Activated naive CD8-positive, alpha-beta T cell treated with anti-CD3 and anti-CD28 coated beads, Interleukin-2, amount 50 U/mL, for 16 hours (primary cell): ENCODE data around the gene BRF1.
"Not testable (repeated sequence)": the region's sequence is repeated elsewhere in the genome, so short reads cannot be mapped to it uniquely, and the experiment has no call there.

ENCODE experiments used
- DNase-seq: peaks from one replicate; pipeline ENCODE4 v3.0.0-alpha.2; 2020; ENCODE audit warnings: low read depth, low spot score

The BRF1 gene

GRCh38 chr14:105290621-105291346, 10.0 kb downstream of the BRF1 start:
- DNase-seq: no peak

DNA sequence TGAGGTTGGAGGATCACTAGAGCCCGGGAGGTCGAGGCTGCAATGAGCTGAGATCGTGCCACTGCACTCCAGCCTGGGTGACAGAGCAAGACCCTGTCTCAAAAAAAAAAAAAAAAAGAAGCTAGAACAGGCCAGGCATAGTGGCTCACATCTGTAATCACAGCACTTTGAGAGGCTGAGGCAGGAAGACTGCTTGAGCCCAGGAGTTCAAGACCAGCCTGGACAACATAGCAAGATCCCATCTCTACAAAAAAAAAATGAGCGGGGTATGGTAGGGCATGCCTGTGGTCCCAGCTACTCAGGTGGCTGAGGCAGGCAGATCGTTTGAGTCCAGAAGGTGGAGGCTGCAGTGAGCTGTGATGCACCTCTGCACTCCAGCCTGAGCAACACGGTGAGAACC, 11.9 kb downstream of the BRF1 start:
- DNase-seq: not testable (repeated sequence)

- DNase-seq: no peak
Observed at GRCh38 chr14:105287249-105288102, 13.3 kb downstream of the BRF1 start.

DNA sequence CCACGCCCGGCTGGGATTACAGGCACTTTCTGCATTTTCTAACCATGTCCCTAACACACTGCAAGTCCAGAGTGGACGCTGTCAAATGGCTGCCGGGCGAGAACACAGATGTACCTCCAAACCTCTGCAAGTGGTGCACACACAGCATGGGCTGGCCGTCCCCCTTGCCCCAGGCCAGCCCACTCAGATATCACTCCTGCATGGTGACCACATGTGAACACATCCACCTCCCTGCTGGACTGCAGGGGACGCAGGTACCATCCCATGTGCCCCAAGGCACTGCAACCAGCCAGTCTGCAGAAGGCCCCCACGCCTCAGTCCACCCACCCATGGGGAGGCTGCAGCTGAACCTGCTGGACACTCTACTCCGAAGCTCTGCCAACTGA, 14.0 kb downstream of the BRF1 start:
- no peak for DNase-seq

GRCh38 chr14:105285174-105285573, 15.6 kb downstream of the BRF1 start:
- no peak for DNase-seq

GRCh38 chr14:105283899-105284298, 16.9 kb downstream of the BRF1 start:
- no peak for DNase-seq

- DNase-seq: no peak
Observed at GRCh38 chr14:105283028-105283427, 17.8 kb downstream of the BRF1 start.

- DNase-seq: no peak
Observed at GRCh38 chr14:105282098-105282725, 18.6 kb downstream of the BRF1 start.

DNA sequence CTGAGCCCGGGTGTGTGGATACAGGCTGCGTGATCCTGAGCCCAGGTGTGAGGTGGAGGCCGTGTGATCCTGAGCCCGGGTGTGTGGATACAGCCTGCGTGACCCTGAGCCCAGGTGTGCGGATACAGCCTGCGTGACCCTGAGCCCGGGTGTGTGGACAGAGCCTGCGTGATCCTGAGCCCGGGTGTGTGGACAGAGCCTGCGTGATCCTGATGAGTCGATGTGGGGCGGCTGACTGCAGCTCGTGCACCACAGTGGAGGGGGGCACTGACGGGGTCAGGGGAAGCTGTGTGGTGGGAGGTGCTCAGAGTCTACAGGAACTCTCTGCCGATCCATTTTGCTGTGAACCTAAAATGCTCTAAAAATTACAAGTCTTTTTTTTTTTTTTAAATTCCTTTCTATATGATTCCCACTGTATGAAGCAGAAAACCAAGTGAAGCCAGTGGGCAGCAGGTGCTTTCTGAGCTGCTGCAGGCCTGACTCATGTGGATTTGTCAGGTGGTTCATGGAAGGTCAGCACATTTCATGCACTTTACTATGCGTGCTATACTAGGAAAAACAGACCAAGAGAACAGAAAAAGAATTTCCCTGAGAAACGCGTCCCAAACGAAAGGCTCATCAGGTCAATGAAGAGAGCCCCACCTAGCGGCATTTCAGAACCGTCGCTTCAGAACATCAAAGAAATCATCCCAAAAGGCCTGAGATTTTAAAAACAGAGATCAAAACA, 19.3 kb downstream of the BRF1 start:
- no peak for DNase-seq

DNA sequence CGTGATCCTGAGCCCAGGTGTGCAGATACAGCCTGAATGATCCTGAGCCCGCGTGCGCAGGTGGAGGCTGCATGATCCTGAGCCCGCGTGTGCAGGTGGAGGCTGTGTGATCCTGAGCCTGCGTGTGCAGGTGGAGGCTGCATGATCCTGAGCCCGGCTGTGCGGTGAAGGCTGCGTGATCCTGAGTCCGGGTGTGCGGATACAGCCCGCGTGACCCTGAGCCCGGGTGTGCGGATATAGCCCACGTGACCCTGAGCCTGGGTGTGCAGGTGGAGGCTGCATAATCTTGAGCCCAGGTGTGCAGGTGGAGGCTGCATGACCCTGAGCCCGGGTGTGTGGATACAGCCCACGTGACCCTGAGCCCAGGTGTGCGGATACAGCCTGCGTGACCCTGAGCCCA, 20.3 kb downstream of the BRF1 start:
- DNase-seq: no peak

DNA sequence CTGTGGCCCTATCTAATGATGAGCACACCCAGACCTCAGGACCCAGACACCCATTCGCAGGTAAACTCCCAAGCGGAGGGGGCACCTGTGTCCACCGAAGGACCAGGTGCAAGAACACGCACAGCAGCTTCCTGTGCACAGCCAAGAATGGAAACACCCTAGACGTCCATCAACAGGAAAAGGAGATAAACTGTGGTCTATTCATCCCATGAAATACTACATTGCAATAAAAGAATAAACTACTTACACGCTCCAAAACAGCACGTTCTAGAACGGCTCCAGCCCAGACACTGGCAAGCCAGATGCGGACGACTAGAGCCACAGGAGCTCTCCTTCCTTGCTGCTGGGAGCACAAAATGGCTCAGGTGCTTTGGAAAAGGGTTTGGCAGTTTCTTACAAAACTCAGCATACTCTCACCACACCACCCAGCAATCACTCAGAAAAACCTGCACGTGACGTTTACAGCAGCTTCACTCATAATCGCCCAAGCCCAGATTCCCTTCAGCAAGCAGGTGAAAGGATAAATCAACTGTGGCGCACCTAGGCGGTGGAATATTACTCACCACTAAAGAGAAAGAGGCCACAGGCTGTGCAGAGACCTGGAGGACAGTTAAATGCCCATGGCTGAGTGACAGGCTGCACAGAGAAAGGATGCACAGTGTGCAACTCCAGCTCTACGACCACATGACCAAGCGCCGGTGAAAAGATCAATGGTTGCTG, 21.0 kb downstream of the BRF1 start:
- DNase-seq: no peak

- DNase-seq: not testable (repeated sequence)
Observed at GRCh38 chr14:105277448-105277847, 23.4 kb downstream of the BRF1 start.

DNA sequence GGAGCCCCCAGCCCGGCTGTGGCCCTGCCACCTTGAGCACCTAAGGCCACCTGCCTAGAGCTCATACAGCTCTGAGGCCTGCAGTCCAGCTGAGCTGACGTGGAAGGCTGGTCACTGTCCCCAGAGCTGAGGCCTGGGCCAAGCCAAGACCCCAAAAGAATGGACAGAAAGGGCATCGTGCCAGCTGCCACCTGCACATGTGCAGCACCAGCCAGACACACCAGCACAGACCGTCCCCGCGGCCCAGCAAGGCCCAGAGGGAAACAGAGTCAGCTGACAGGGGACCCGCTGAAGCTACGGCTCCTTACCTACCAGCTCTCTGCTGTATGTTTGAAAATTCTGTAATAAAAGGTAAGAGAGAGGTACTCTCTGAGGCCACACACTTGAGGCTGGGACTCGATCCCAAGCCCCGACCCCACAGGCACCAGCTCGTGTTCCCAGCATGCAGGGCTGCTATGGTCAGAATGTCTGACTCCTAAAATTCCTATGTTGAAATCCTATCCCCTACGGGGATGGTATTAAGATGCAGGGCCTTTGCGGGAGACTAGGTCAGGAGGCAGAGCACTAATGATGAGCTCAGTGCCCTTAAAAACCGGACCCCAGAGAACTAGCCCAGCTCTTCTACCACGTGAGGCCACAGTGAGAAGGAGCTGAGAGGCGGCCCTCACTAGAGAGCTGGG, 25.4 kb downstream of the BRF1 start:
- no peak for DNase-seq

- no peak for DNase-seq
Observed at GRCh38 chr14:105274637-105275036, 26.2 kb downstream of the BRF1 start.

DNA sequence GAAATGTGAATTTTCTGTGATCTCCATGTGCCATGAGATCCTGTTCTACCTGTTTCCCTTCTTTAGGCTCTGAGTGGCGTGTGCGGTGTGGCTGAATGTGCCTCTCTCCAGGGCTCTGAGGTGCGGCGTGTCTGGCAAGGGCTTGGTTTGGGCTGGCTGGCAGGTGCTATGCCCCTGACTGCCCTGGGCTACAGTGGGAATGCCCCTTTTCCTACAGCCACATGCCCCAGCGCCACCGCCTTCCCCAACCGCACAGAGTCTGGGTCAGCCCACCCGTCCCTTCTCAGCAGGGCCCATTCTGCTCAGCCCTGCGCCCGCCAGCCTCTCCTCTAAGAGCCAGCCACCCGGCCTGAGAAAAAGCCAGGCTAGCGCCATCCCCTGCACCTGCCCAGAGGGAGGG, 27.7 kb downstream of the BRF1 start:
- no peak for DNase-seq

DNA sequence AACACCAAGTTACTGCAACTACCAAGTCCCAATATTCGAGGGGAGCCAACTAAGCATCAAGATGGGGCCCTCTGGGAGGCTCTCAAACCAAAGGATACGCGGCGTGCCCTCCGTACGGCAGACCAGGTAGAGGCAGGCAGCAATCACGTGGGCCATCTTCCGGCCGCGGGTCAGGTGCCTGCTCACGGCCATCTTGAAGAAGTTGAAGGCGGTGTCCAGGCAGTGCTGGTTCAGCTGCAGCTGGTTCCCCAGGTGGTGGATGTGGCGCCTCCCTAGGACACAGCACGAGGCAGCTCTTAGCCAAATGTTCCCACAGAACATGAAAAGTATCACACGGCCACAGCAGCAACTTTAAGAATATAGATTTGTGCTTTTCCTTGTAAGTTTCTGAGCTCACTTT, 28.2 kb downstream of the BRF1 start:
- no peak for DNase-seq

- no peak for DNase-seq
Observed at GRCh38 chr14:105271224-105271890, 29.4 kb downstream of the BRF1 start.

- DNase-seq: no peak
Observed at GRCh38 chr14:105269405-105269804, 31.4 kb downstream of the BRF1 start.

GRCh38 chr14:105268736-105269354, 32.0 kb downstream of the BRF1 start:
- DNase-seq: no peak
